HCT116 (cell line): ENCODE measurements around the gene RCOR1. TPM values are rescaled to one million over a fixed set of nuclear protein-coding genes. Genes with fewer than 3 reads are reported as not detected.

ENCODE experiments used
- ATAC-seq: fragments of 200-7000 bp; cut with Tn5 transposase; 2 replicates; pipeline ENCODE4 v1.9.1; 2020; ENCODE audit warnings: mild to moderate bottlenecking, moderate library complexity
- BruUV-seq: library from RNA; stranded (reverse); fragments of 400-500 nt; replicated peaks from 2 replicates; lab custom pipeline; 2021; lab: Mats Ljungman, UMichigan
- CTCF ChIA-PET: fragments of 300-600 bp; sonication (Branson Sonifier 250); formaldehyde crosslinking; loops from one replicate; lab custom pipeline; 2021; ENCODE audit warnings: antibody characterized with exemption; lab: Charles Lee
- POLR2A ChIA-PET: fragments of 300-600, 350-600 bp; sonication (Branson Sonifier 250); formaldehyde crosslinking; loops from one replicate; lab custom pipeline; 2021; ENCODE audit warnings: antibody characterized with exemption; lab: Charles Lee
- RAD21 ChIA-PET, 2 experiments: fragments of 300-600 bp; sonication (Branson Sonifier 250); formaldehyde crosslinking; loops; one replicate each; lab custom pipeline; 2023; ENCODE audit warnings: low total read pairs in 2 of 2; ENCODE audit not compliant: uncharacterized antibody in 2 of 2, unreplicated experiment in 2 of 2, low non-redundant PET in 1 of 2; lab: Charles Lee
- DNase-seq: peaks from one replicate; pipeline ENCODE4 v3.0.0-alpha.2; 2010; ENCODE audit warnings: low read depth, low spot score
- H2AFZ ChIP-seq: fragments of 200-600 bp; shearing (Covaris generic), sonication (generic); 2 replicates; pipeline ENCODE4 v1.6.1; 2017; ENCODE audit warnings: low read depth, mixed run types, mixed read lengths, antibody characterized with exemption, low read length; ENCODE audit not compliant: poor library complexity, severe bottlenecking
- H3K27ac ChIP-seq: 2 replicates; pipeline ENCODE4 v1.5.1; 2012; ENCODE audit warnings: low read depth, low read length
- H3K27me3 ChIP-seq: fragments of 200-600 bp; sonication (generic); 2 replicates; pipeline ENCODE4 v1.6.1; 2016; ENCODE audit warnings: mixed run types, low read length, mixed read lengths; ENCODE audit not compliant: insufficient read depth
- H3K36me3 ChIP-seq, 2 experiments: fragments of 200-500 bp in 1 of 2; fragments of 200-600 bp in 1 of 2; sonication (Bioruptor generic) in 1 of 2; sonication (generic) in 1 of 2; 2 replicates each; pipeline versions ENCODE4 v1.5.1 to v1.6.1; 2014 to 2016; ENCODE audit warnings: low read length in 2 of 2, inconsistent platforms in 1 of 2, mixed read lengths in 1 of 2, mixed run types in 1 of 2; ENCODE audit not compliant: insufficient read depth in 2 of 2, control insufficient read depth in 1 of 2
- H3K4me1 ChIP-seq, 2 experiments: fragments of 200-600 bp in 1 of 2; sonication (generic) in 1 of 2; 2 replicates each; pipeline versions ENCODE4 v1.5.1 to v1.6.1; 2012 to 2017; ENCODE audit warnings: low read length in 2 of 2, inconsistent platforms in 1 of 2, mild to moderate bottlenecking in 1 of 2, mixed read lengths in 1 of 2, mixed run types in 1 of 2, moderate library complexity in 1 of 2; ENCODE audit not compliant: insufficient read depth in 2 of 2, control insufficient read depth in 1 of 2
- H3K4me2 ChIP-seq: fragments of 200-600 bp; sonication (generic); 2 replicates; pipeline ENCODE4 v1.6.1; 2017; ENCODE audit warnings: mixed run types, low read length, mixed read lengths
- H3K4me3 ChIP-seq, 2 experiments: fragments of 200-600 bp in 1 of 2; sonication (generic) in 1 of 2; replicated peaks in 1 of 2; 2 replicates each; pipeline ENCODE4 v1.5.1; 2011 to 2016; ENCODE audit warnings: low read length in 2 of 2, control low read depth in 1 of 2, low read depth in 1 of 2, mild to moderate bottlenecking in 1 of 2, mixed read lengths in 1 of 2, mixed run types in 1 of 2
- H3K79me2 ChIP-seq: fragments of 200-600 bp; sonication (generic); 2 replicates; pipeline ENCODE4 v1.6.1; 2017; ENCODE audit warnings: mild to moderate bottlenecking, mixed run types, low read length, moderate library complexity, mixed read lengths; ENCODE audit not compliant: insufficient read depth
- H3K9ac ChIP-seq: fragments of 200-600 bp; sonication (generic); 2 replicates; pipeline ENCODE4 v1.6.1; 2016; ENCODE audit warnings: low read length, mixed read lengths
- H3K9me2 ChIP-seq: fragments of 200-600 bp; sonication (generic), shearing (Covaris generic); 2 replicates; pipeline ENCODE4 v1.6.1; 2017; ENCODE audit warnings: mixed run types, mild to moderate bottlenecking, moderate library complexity; ENCODE audit not compliant: insufficient read depth
- H3K9me3 ChIP-seq, 2 experiments: fragments of 200-500 bp in 1 of 2; fragments of 200-600 bp in 1 of 2; sonication (Bioruptor generic) in 1 of 2; sonication (generic) in 1 of 2; 2 replicates each; pipeline ENCODE4 v1.6.1; 2014 to 2017; ENCODE audit warnings: low read length in 2 of 2, mixed read lengths in 2 of 2, inconsistent platforms in 1 of 2, low read depth in 1 of 2, mild to moderate bottlenecking in 1 of 2, mixed run types in 1 of 2, moderate library complexity in 1 of 2; ENCODE audit not compliant: control insufficient read depth in 1 of 2, insufficient read depth in 1 of 2
- H4K20me1 ChIP-seq: fragments of 200-600 bp; sonication (generic), shearing (Covaris generic); 2 replicates; pipeline ENCODE4 v1.6.1; 2017; ENCODE audit warnings: mixed run types, mild to moderate bottlenecking, moderate library complexity; ENCODE audit not compliant: insufficient read depth
- CEBPB ChIP-seq: IDR thresholded peaks from 2 replicates; pipeline ENCODE4 v1.6.1; 2012; ENCODE audit warnings: low read depth
- EGR1 ChIP-seq: IDR thresholded peaks from 2 replicates; pipeline ENCODE4 v1.6.1; 2012; ENCODE audit warnings: low read depth
- EZH2 ChIP-seq: fragments of 200-600 bp; sonication (generic); IDR thresholded peaks from 2 replicates; pipeline ENCODE4 v1.6.1; 2017; ENCODE audit warnings: antibody characterized with exemption, mixed run types
- EZH2phosphoT487 ChIP-seq: fragments of 200-600 bp; IDR thresholded peaks from 2 replicates; pipeline ENCODE4 v1.6.1; 2018; ENCODE audit warnings: antibody characterized with exemption, borderline replicate concordance
- POLR2A ChIP-seq: IDR thresholded peaks from 2 replicates; pipeline ENCODE4 v1.7.0; 2011; ENCODE audit warnings: borderline replicate concordance; ENCODE audit not compliant: insufficient read depth, insufficient read length; ENCODE audit errors: extremely low read depth
- SRF ChIP-seq: IDR thresholded peaks from 2 replicates; pipeline ENCODE4 v1.6.1; 2012; ENCODE audit warnings: low read depth
- intact Hi-C: fragments of 100-400 bp; cut with micrococcal nuclease; formaldehyde crosslinking; loops from 2 replicates; pipeline ENCODE4 v1.10.0; 2022
- total RNA-seq: library from RNA; stranded (reverse); gene quantifications from one replicate; pipeline ENCODE4 v1.2.1, GENCODE V29; 2021; ENCODE audit not compliant: unreplicated experiment
- TF ChIP-seq, protein P1 (sequence below): IDR thresholded peaks from 2 replicates; pipeline ENCODE4 v1.6.1; 2012; ENCODE audit warnings: low read depth
- TF ChIP-seq, protein P2 (sequence below), 3 experiments: fragments of 200-600 bp in 1 of 3; sonication (generic) in 1 of 3; IDR thresholded peaks in 2 of 3; conservative IDR thresholded peaks in 1 of 3; 2 replicates each; pipeline ENCODE4 v1.5.1; 2012 to 2017; ENCODE audit warnings: low read depth in 2 of 3, low read length in 2 of 3, antibody characterized with exemption in 1 of 3, borderline replicate concordance in 1 of 3, control low read depth in 1 of 3, mild to moderate bottlenecking in 1 of 3, mixed read lengths in 1 of 3, mixed run types in 1 of 3, moderate library complexity in 1 of 3; ENCODE audit not compliant: insufficient read depth in 1 of 3

The RCOR1 gene
- total RNA-seq, 1 experiment from 2014 or later = 30.7 TPM

DNA sequence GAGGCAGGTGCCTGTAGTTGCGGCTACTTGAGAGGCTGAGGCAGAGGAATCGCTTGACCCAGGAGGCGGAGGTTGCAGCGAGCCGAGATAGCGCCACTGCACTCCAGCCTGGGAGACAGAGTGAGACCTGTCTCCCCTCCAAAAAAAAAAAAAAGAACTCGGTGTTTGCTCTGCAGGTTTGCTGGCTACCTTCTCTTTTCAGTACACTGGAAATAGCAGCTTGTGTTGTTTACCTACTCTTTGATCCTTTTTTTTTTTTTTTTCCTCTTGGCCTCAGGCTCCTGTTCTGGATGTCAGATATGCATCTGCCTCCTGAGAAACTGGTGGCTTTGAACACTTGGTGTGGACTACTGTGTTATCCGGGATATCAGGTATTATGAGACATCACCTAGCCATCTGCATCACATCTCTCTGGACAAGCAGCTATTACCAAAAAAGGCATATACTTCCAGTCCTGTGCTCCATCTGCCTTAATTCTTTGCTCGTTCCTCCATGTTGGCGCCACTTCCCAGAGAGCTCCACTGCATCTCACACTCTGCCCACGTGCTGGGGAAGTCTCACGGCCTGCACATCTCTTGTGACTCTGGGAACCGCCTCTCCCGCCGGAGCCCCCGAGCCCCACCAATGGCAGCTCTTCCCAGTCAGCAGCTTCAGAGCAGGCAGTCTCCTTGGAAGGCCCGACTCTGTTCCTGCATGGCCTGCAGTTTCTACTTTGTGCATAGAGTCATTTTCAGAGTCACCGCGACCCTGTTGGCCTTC is 133.9 kb downstream of the RCOR1 start:
- no peaks in the 10 kb centered on the region for H3K4me1 ChIP-seq
- RAD21 ChIA-PET = interaction anchor here in 1 of 2 experiments (0.6 kb wide), 1 partner anchor 600 kb away, joined by 5 read pairs; no protein-coding TSS in a partner anchor
- TF ChIP-seq, protein P1, sequence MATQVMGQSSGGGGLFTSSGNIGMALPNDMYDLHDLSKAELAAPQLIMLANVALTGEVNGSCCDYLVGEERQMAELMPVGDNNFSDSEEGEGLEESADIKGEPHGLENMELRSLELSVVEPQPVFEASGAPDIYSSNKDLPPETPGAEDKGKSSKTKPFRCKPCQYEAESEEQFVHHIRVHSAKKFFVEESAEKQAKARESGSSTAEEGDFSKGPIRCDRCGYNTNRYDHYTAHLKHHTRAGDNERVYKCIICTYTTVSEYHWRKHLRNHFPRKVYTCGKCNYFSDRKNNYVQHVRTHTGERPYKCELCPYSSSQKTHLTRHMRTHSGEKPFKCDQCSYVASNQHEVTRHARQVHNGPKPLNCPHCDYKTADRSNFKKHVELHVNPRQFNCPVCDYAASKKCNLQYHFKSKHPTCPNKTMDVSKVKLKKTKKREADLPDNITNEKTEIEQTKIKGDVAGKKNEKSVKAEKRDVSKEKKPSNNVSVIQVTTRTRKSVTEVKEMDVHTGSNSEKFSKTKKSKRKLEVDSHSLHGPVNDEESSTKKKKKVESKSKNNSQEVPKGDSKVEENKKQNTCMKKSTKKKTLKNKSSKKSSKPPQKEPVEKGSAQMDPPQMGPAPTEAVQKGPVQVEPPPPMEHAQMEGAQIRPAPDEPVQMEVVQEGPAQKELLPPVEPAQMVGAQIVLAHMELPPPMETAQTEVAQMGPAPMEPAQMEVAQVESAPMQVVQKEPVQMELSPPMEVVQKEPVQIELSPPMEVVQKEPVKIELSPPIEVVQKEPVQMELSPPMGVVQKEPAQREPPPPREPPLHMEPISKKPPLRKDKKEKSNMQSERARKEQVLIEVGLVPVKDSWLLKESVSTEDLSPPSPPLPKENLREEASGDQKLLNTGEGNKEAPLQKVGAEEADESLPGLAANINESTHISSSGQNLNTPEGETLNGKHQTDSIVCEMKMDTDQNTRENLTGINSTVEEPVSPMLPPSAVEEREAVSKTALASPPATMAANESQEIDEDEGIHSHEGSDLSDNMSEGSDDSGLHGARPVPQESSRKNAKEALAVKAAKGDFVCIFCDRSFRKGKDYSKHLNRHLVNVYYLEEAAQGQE = no peak
- TF ChIP-seq POLR2A (no peak), EZH2phosphoT487 (no peak), CEBPB (no peak), EZH2 (no peak), EGR1 (no peak), SRF (no peak)
- TF ChIP-seq, protein P2, sequence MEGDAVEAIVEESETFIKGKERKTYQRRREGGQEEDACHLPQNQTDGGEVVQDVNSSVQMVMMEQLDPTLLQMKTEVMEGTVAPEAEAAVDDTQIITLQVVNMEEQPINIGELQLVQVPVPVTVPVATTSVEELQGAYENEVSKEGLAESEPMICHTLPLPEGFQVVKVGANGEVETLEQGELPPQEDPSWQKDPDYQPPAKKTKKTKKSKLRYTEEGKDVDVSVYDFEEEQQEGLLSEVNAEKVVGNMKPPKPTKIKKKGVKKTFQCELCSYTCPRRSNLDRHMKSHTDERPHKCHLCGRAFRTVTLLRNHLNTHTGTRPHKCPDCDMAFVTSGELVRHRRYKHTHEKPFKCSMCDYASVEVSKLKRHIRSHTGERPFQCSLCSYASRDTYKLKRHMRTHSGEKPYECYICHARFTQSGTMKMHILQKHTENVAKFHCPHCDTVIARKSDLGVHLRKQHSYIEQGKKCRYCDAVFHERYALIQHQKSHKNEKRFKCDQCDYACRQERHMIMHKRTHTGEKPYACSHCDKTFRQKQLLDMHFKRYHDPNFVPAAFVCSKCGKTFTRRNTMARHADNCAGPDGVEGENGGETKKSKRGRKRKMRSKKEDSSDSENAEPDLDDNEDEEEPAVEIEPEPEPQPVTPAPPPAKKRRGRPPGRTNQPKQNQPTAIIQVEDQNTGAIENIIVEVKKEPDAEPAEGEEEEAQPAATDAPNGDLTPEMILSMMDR (IDR thresholded peaks at IDR 0.05 in 2 of 3, conservative IDR thresholded peaks at IDR 0.05 in 1 of 3; ENCODE audit: borderline replicate concordance in 1 of 3, insufficient read depth in 1 of 3, low read depth in 2 of 3, low read length in 2 of 3) = no peak
- no peaks in the 10 kb centered on the region for H3K9me3 ChIP-seq
- peaks cover 27 to 46% of the 10 kb centered on the region in 2 experiments; a peak in 3 of 4 replicates for H3K36me3 ChIP-seq
- no peak overlapping the region for H2AFZ ChIP-seq
- no TSS peak for BruUV-seq
- H3K4me2 ChIP-seq = no peak overlapping the region
- CTCF ChIA-PET = no interaction called here
- H4K20me1 ChIP-seq = 0 out of 2 replicates have a peak, but pooled peaks cover 4% of the 10 kb centered on the region
- ATAC-seq = no peak
- DNase-seq = no peak
- H3K9ac ChIP-seq = no peak overlapping the region
- POLR2A ChIA-PET = no interaction called here
- no peak overlapping the region for H3K4me3 ChIP-seq
- no peaks in the 10 kb centered on the region for H3K27me3 ChIP-seq
- intact Hi-C loops = no loop called here
- H3K9me2 ChIP-seq = no peaks in the 10 kb centered on the region
- H3K79me2 ChIP-seq = 0 out of 2 replicates have a peak, but pooled peaks cover 3% of the 10 kb centered on the region
- no peak overlapping the region for H3K27ac ChIP-seq
